NCI-H510A (cell line): ENCODE results near the gene PRR36.
"Not testable (repeated sequence)": the region's sequence is repeated elsewhere in the genome, so short reads cannot be mapped to it uniquely, and the experiment has no call there.

ENCODE experiments used
- DNase-seq: peaks from one replicate; lab custom pipeline; 2025; lab: John Stamatoyannopoulos, UW

Gene PRR36

GRCh38 chr19:7859831-7860713 is 14.1 kb downstream of the PRR36 start:
- DNase-seq = no peak

- not testable (repeated sequence) for DNase-seq
These were observed 15.1 kb downstream of the PRR36 start for GRCh38 chr19:7859087-7859486.

GRCh38 chr19:7858109-7858770 is 15.9 kb downstream of the PRR36 start:
- DNase-seq = peak; percentile 85

- DNase-seq = no peak
These were observed 16.5 kb downstream of the PRR36 start for GRCh38 chr19:7857727-7858108.

GRCh38 chr19:7856679-7857663 is 17.2 kb downstream of the PRR36 start:
- peak; percentile 36 for DNase-seq

GRCh38 chr19:7856109-7856591 is 18.0 kb downstream of the PRR36 start:
- no peak for DNase-seq

GRCh38 chr19:7855426-7856108 is 18.6 kb downstream of the PRR36 start:
- DNase-seq = no peak

- DNase-seq = no peak
These were observed 20.4 kb downstream of the PRR36 start for GRCh38 chr19:7853770-7854128.

GRCh38 chr19:7852851-7853769 is 21.1 kb downstream of the PRR36 start:
- peak; percentile 92 for DNase-seq

- no peak for DNase-seq
These were observed 22.3 kb downstream of the PRR36 start for GRCh38 chr19:7851623-7852500.

GRCh38 chr19:7850945-7851622 is 23.1 kb downstream of the PRR36 start:
- no peak for DNase-seq

GRCh38 chr19:7850000-7850813 is 24.0 kb downstream of the PRR36 start:
- DNase-seq = no peak

- no peak for DNase-seq
These were observed 24.6 kb downstream of the PRR36 start for GRCh38 chr19:7849631-7849999.

GRCh38 chr19:7848779-7849457 is 25.3 kb downstream of the PRR36 start:
- DNase-seq = no peak

- DNase-seq = no peak
These were observed 26.5 kb downstream of the PRR36 start for GRCh38 chr19:7847664-7848063.

GRCh38 chr19:7846155-7846646 is 28.0 kb downstream of the PRR36 start:
- no peak for DNase-seq
